ENCODE results near the gene KCTD20. TPM values are rescaled to one million over a fixed set of nuclear protein-coding genes. Genes with fewer than 3 reads are reported as not detected.

Gene KCTD20
- 80.2 and 80.9 TPM in 2 replicates for total RNA-seq

GRCh38 chr6:36442671-36443470 lies at the start of gene KCTD20, which contains the start of gene PXT1:
Gene KCTD20 (plus strand): TSS chr6:36443000. CDS start chr6:36470098, 27,098 bp downstream.
Gene PXT1 (minus strand): TSS chr6:36442854. CDS start chr6:36426082, 16,772 bp downstream.

Small RNA genes lying within 50 kb of the gene (small RNA-seq; reads per million reads assigned to genes)
- gene RN7SL502P: not detected

Other genes starting within 250 kb of the KCTD20 start
- gene BRPF3, start 246.3 kb upstream of the KCTD20 start, total RNA-seq: 20.1 and 20.2 TPM in 2 replicates
- gene PNPLA1, start 172.9 kb upstream of the KCTD20 start, total RNA-seq: not detected in 2 replicates
- gene BNIP5, start 106.1 kb upstream of the KCTD20 start, total RNA-seq: under 0.01 TPM in 1 of 2 replicates, not detected in the other
- gene ETV7, start 55.3 kb upstream of the KCTD20 start, total RNA-seq: 0.13 and 0.14 TPM in 2 replicates
- gene PXT1, start 146 bp upstream of the KCTD20 start, total RNA-seq: 0.13 TPM in 1 of 2 replicates, not detected in the other
- 23.0 and 24.4 TPM in 2 replicates for gene STK38, start 104.5 kb downstream of the KCTD20 start, total RNA-seq
- 550 and 707 TPM in 2 replicates for gene SRSF3, start 151.4 kb downstream of the KCTD20 start, total RNA-seq
- 165 and 194 TPM in 2 replicates for gene CDKN1A, start 235.7 kb downstream of the KCTD20 start, total RNA-seq

Data from thoracic aorta endothelial cell (primary cell).